Colonic mucosa (tissue), 4 donors: ENCODE measurements around the gene SLC9A6. TPM values are rescaled to one million over a fixed set of nuclear protein-coding genes. Genes with fewer than 3 reads are reported as not detected.
"Not testable (repeated sequence)": the region's sequence is repeated elsewhere in the genome, so short reads cannot be mapped to it uniquely, and the experiment has no call there.

Experiments
- DNase-seq: peaks from one replicate; pipeline ENCODE4 v3.0.0-alpha.2; 2020
- H3K27ac ChIP-seq: fragments of 200-600 bp; one replicate; pipeline ENCODE4 v1.8.0; 2021
- H3K27me3 ChIP-seq: fragments of 200-600 bp; one replicate; pipeline ENCODE4 v1.8.0; 2021
- H3K36me3 ChIP-seq: fragments of 200-600 bp; one replicate; pipeline ENCODE4 v1.8.0; 2021
- H3K4me1 ChIP-seq: fragments of 200-600 bp; one replicate; pipeline ENCODE4 v1.8.0; 2021; ENCODE audit warnings: mild to moderate bottlenecking
- H3K4me3 ChIP-seq: fragments of 200-600 bp; one replicate; pipeline ENCODE4 v1.8.0; 2021
- H3K9ac ChIP-seq, 2 donors: one replicate each; pipeline ENCODE4 v1.7.0; 2013; ENCODE audit warnings: control low read depth in 2 of 2, low read depth in 2 of 2, low read length in 2 of 2
- H3K9me3 ChIP-seq: fragments of 200-600 bp; one replicate; pipeline ENCODE4 v1.8.0; 2021
- intact Hi-C: fragments of 100-400 bp; cut with DNase I; formaldehyde crosslinking; loops from one replicate; pipeline ENCODE4 v1.14.1; 2022
- total RNA-seq, 2 donors: library from RNA; stranded (reverse); fragmentation: NEBNext Ultra II Directional in 1 of 2; extraction: Animal tissue kit (Norgen Biotek cat#: 25700) in 1 of 2; gene quantifications; one replicate each; pipeline ENCODE4 v1.2.1, GENCODE V29; 2021
- TF ChIP-seq, protein P1 (sequence below): fragments of 200-600 bp; IDR thresholded peaks from one replicate; pipeline ENCODE4 v1.8.0; 2022; ENCODE audit warnings: antibody characterized with exemption, mild to moderate bottlenecking
- donor health status: healthy.
- donor health status: DM: no; HTN: no; CAD: no.
- donor health status: DM: no; HTN: no; CAD: no.

Gene SLC9A6
- total RNA-seq, 2 donors from 2014 or later, result 12.7 to 16.6 TPM

DNA sequence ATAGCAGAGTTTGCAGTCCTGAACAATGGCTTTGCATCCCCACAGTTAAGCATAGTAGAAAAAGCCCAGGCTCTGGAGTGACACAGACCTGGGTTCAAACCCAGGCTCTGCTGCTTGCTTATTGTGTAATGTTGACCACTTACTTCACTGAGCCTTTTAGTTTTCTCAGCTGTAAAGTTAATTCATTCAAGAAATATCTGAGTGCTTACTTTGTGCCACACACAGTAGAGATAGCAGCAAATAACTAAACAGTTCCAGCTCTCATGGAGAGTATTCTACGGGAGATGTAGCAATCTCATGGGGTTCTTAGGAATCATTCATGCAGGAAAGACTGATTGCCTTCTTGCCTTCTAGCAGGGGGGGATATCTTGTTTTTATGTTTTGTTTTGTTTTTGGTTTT, 63.2 kb downstream of the SLC9A6 start:
- Histone ChIP-seq H3K9ac (no peak overlapping the region), H3K9me3 (no peaks in the 10 kb centered on the region), H3K36me3 (no peaks in the 10 kb centered on the region), H3K27ac (no peak overlapping the region), H3K4me1 (no peaks in the 10 kb centered on the region), H3K27me3 (no peaks in the 10 kb centered on the region), H3K4me3 (no peak overlapping the region)
- no peak for DNase-seq
- intact Hi-C loops, result no loop called here
- TF ChIP-seq, protein P1, sequence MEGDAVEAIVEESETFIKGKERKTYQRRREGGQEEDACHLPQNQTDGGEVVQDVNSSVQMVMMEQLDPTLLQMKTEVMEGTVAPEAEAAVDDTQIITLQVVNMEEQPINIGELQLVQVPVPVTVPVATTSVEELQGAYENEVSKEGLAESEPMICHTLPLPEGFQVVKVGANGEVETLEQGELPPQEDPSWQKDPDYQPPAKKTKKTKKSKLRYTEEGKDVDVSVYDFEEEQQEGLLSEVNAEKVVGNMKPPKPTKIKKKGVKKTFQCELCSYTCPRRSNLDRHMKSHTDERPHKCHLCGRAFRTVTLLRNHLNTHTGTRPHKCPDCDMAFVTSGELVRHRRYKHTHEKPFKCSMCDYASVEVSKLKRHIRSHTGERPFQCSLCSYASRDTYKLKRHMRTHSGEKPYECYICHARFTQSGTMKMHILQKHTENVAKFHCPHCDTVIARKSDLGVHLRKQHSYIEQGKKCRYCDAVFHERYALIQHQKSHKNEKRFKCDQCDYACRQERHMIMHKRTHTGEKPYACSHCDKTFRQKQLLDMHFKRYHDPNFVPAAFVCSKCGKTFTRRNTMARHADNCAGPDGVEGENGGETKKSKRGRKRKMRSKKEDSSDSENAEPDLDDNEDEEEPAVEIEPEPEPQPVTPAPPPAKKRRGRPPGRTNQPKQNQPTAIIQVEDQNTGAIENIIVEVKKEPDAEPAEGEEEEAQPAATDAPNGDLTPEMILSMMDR, result no peak

GRCh38 chrX:136049608-136050007, 64.4 kb downstream of the SLC9A6 start:
- H3K36me3 ChIP-seq, result no peaks in the 10 kb centered on the region
- no peak overlapping the region for H3K27ac ChIP-seq
- H3K9ac ChIP-seq, result no peak overlapping the region
- H3K9me3 ChIP-seq, result no peaks in the 10 kb centered on the region
- H3K27me3 ChIP-seq, result no peaks in the 10 kb centered on the region
- intact Hi-C loops, result no loop called here
- no peaks in the 10 kb centered on the region for H3K4me1 ChIP-seq
- TF ChIP-seq, protein P1, result no peak
- DNase-seq, result no peak
- no peak overlapping the region for H3K4me3 ChIP-seq

GRCh38 chrX:136050875-136051274, 65.6 kb downstream of the SLC9A6 start:
- DNase-seq, H3K27ac ChIP-seq, intact Hi-C loops, H3K27me3 ChIP-seq, H3K4me1 ChIP-seq, H3K9me3 ChIP-seq, H3K4me3 ChIP-seq, H3K9ac ChIP-seq, H3K36me3 ChIP-seq: not testable (repeated sequence)

DNA sequence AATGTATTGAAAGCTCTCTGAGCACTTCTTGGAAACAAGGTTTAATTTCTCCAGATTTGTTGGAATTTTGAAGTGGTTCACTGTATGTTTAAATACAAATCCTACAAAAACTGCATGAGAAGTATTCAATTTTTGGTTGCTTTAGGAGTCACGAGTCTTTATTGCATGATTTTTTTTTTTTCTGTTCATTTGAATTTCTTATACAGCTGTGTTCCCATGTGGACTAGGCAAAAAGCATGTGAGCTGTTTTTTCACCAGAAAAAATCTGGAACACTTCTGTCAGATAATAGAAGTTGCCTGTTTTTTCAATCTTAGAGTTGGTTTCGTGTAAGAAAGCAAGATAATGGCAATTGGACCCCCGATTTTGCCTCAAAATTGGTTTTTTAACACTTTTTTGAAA, 66.4 kb downstream of the SLC9A6 start:
- intact Hi-C loops, result no loop called here
- Histone ChIP-seq H3K27me3 (no peaks in the 10 kb centered on the region), H3K4me3 (no peak overlapping the region), H3K27ac (no peak overlapping the region), H3K9ac (no peak overlapping the region), H3K36me3 (no peaks in the 10 kb centered on the region), H3K4me1 (no peaks in the 10 kb centered on the region), H3K9me3 (no peaks in the 10 kb centered on the region)
- DNase-seq, result no peak
- TF ChIP-seq, protein P1, result no peak

- no peak for DNase-seq
- TF ChIP-seq, protein P1, result no peak
- intact Hi-C loops, result no loop called here
- H3K36me3 ChIP-seq, result no peaks in the 10 kb centered on the region
- no peaks in the 10 kb centered on the region for H3K27me3 ChIP-seq
- H3K9me3 ChIP-seq, result no peaks in the 10 kb centered on the region
- no peak overlapping the region for H3K4me3 ChIP-seq
- H3K9ac ChIP-seq, result no peak overlapping the region
- no peak overlapping the region for H3K27ac ChIP-seq
- H3K4me1 ChIP-seq, result no peaks in the 10 kb centered on the region
Measured at GRCh38 chrX:136055651-136056221, 70.5 kb downstream of the SLC9A6 start.

GRCh38 chrX:136057567-136057966, 72.3 kb downstream of the SLC9A6 start:
- Histone ChIP-seq H3K9me3 (no peaks in the 10 kb centered on the region), H3K27me3 (no peaks in the 10 kb centered on the region), H3K9ac (no peak overlapping the region), H3K4me1 (no peaks in the 10 kb centered on the region), H3K27ac (no peak overlapping the region), H3K4me3 (no peak overlapping the region), H3K36me3 (no peaks in the 10 kb centered on the region)
- TF ChIP-seq, protein P1, result no peak
- intact Hi-C loops, result no loop called here
- DNase-seq, result no peak
